GM19025 (cell line): ENCODE data around the gene WNT3A.
"Not testable (repeated sequence)": the region's sequence is repeated elsewhere in the genome, so short reads cannot be mapped to it uniquely, and the experiment has no call there.

ENCODE experiments used
- ATAC-seq: cut with Tn5 transposase; IDR thresholded peaks from one replicate; pipeline ENCODE4 v1.9.1; 2021; ENCODE audit warnings: mild to moderate bottlenecking, low read depth, moderate library complexity; ENCODE audit not compliant: unreplicated experiment

WNT3A gene

GRCh38 chr1:228010921-228011320, 4.1 kb downstream of the WNT3A start:
- ATAC-seq = no peak

- ATAC-seq = no peak
Observed at GRCh38 chr1:228011721-228012311, 5.0 kb downstream of the WNT3A start.

DNA sequence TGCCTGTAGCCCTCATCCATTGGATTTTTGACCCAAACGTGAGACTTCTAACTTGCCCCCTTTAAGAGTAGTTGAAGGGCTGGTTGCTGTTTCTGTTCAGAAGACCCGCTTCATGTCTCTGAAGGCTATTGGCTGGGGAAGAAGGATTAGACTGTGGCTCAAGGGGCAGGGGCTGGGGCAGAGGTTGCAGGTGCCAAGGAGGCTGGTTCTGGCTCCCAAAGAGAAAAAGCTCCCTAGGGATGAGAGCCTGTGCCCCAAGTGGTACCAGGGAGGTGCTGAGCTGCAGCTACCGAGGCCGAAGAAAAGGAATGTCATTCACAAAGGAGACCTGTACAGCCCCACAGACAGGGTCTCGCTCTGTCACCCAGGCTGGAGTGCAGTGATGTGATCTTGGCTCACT, 5.8 kb downstream of the WNT3A start:
- ATAC-seq = no peak

GRCh38 chr1:228013131-228013934, 6.5 kb downstream of the WNT3A start:
- no peak for ATAC-seq

GRCh38 chr1:228013935-228014930, 7.4 kb downstream of the WNT3A start:
- ATAC-seq = no peak

DNA sequence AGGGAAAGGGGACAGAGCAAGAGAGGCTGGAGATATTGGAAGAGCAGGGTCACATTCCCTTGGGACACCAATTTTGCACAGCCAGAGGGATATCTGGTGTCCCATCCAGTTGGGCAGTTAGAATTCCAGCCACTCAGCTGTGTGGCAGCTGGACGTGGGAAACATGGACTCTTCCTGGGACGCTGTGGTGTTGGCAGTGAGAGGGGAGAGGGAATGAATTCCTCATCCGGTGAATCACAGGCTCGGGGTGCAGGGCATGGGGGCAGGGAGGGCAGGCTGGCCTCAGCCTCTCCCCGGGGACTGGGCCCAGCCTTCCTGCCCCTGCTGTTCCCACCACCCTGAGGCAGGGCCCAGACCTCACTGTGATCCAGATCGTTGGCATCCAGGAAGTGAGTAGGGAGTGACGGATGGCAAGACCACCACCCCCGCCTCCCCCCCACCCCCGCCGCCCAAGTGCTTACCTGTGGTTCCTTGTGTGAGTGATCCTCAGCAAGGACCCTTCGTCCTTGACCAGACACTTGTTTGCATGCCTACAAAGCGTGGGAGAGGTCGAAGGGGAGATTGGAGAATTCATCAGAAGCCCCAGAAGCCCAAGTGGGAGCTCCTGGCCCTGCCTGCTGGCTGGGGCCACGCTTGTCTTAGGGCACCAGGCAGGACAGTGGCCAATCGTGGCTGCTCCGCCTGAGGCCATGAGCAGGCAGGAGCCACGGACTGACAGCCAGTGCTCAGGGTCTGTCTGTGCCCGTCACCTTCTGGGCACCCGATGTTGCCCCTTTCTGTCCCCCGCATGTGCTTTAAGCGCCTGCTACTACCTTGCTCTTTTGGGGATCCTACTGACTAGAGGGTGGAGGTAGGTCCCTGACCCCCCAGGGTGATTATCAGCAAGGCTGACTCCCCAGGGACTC, 8.7 kb downstream of the WNT3A start:
- ATAC-seq = no peak

DNA sequence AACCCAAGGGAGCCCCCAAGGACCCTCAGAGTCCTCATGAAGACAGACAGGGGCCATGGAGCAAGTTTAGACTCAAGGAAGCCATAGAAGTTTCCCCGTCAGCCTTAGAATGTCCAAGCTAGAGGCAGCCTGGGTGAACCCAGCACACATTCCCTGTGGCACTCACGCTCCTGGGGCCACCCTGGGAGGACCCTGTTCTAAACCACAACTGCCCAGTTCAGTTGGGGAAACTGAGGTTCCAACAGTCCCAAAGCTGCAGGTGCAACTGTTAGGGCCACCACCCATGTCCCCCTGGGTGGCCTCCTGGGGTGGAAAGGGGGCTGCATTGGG, 9.3 kb downstream of the WNT3A start:
- ATAC-seq = no peak

- ATAC-seq = no peak
Observed at GRCh38 chr1:228016653-228017355, 10.0 kb downstream of the WNT3A start.

GRCh38 chr1:228017356-228018124, 10.7 kb downstream of the WNT3A start:
- ATAC-seq = no peak

DNA sequence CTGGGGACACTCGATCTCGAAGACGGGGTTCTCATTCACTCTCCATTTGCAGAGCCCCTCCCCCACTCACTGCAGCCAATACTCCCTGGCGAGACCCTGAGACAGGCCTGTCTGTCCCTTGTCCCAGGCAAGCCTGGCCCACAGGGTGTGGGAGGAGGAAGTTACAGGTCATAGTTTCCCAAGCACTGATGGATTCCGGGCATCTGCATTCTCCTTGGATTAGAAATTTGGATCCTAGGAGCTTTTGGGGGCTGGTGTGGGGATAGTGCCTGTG, 11.3 kb downstream of the WNT3A start:
- ATAC-seq = no peak

DNA sequence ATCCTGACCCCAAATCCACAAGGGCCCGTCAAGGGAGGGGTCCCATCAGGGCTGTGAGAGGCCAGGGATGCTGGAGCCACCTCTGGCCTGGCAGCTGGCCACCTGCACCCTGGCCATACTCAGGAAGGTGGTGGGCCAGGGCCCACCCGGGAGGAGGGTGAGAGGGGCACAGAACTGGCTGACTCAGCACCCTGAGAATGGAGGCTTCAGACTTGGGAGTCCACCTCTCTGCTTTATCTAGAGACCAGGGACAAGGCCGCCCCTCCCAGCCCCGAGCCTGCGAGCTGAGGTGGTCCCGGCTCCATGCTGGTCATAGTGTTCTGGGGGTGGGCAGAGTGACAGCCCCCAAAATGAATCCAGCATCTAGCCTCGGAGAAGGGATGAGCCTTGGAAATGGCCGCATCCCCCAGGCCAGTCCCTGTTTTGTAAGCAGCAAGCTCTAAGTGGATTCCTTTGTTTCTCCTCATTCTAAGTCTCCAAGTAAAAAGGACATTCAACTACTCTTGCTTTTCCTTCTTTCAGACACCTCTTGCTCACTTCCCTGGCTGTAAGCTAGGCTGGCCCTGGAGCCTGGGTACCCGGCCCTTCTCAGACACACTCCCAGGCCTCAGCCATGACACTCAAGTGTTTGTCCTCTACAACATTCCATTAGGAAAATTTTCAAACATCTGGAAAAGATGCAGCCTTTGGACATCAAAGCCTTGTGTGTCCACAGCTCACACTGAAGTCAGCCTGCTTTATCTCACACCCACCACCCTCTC, 12.3 kb downstream of the WNT3A start:
- ATAC-seq = no peak

GRCh38 chr1:228019722-228020083, 12.9 kb downstream of the WNT3A start:
- not testable (repeated sequence) for ATAC-seq

- ATAC-seq = no peak
Observed at GRCh38 chr1:228020686-228021354, 14.0 kb downstream of the WNT3A start.

DNA sequence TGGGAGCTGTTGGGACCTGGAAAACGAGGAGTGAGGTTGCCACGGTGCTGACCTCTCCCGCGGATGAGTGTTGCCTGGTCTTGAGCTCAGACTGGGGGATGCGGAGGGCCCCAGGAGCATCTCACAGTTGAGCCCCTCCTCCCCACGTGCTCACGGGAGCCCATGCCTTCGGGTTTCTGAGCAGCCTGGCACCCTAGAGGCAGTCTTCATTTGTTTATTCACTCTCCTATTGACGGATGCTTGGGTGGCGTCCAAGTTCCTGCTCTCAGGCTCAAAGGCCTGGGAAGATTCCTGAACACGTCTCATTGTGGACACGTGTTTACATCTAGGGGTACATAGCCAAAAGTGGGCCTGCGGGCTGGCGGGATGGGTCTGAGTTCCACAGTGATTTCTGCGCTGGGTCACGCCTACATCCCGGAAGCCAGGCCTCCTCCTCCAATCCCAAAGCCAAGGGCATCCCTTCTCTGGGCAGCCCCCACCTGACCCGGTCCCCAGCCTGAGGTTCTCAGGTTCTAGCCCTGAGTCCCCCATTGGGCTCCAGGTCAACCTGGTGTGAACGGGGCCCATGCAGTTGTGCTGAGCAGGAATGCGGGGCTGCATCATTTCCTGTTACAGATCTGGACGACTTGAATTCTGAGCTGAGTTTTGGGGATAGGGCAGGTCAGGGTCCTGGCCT, 14.7 kb downstream of the WNT3A start:
- no peak for ATAC-seq

GRCh38 chr1:228022571-228023293, 15.9 kb downstream of the WNT3A start:
- ATAC-seq = no peak

DNA sequence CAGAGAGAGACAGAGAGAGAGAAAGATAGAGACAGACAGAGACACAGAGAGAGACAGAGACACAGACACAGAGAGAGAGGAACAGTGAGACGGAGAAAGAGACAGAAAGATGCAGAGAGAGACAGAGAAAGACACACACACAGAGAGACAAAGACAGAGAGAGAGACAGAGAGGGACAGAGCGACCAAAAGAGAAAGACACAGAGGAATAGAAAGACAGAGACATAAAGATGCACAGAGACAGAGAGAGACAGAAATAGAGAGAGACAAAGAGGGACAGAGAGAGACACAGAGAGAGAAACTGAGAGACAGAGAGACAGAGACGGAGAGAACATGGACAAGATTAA, 16.5 kb downstream of the WNT3A start:
- ATAC-seq = no peak

DNA sequence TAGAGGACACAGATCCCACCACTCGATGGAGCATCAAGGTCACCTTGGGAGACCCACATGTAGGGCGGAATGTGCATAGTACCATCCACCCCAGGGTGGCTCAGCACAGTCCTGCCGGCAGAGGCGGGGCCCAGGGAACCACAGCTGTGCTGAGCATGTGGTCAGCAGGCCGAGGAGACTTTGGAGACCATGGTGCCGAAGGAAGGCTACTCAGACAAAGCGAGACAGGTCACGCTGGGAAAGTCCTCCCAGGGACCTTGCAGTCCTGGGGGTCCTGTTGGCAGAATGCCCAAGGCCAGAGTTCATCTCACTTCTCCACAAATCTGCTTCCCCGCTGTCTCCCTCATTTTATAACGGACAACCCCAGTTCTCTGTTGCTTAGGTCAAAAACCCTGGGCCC, 22.5 kb downstream of the WNT3A start:
- no peak for ATAC-seq
